Measurements from ENCODE around the gene ATP5PD.

ATP5PD gene

DNA sequence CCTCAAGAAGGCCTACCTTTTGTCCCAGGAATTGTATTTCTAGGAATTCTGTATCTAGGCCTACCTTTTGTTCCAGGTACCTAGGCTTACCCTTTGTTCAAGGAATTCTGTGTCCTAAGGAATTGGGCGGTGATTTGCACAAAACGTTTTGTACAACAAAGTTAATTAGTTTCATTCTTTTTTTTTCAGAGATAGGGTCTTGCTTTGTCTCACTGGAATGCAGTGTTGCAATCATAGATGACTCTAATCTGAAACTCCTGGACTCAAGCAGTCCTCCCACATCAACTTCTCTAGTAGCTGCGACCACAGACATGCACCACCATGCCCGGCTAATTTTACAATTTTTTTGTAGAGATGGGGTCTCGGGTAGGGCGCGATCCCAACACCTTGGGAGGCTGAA lies 52.3 kb downstream of the ATP5PD start:
- no peak for DNase-seq (ENCODE audit: low read depth)

- no peak for DNase-seq (ENCODE audit: low read depth)
These were observed 54.5 kb downstream of the ATP5PD start for GRCh38 chr17:74992223-74992622.

- no peak for DNase-seq (ENCODE audit: low read depth)
These were observed 56.1 kb downstream of the ATP5PD start for GRCh38 chr17:74990581-74991105.
